GM06990 (cell line): ENCODE data around the gene KHDC3L.

Experiments used
- DNase-seq: peaks from one replicate; pipeline ENCODE4 v3.0.0-alpha.2; 2011; ENCODE audit not compliant: insufficient read length; ENCODE audit errors: extremely low read depth
- H3K27me3 ChIP-seq: replicated peaks from 2 replicates; pipeline ENCODE4 v1.6.0; 2011; ENCODE audit warnings: low read length; ENCODE audit not compliant: control insufficient read depth, insufficient read depth
- H3K36me3 ChIP-seq: 2 replicates; pipeline ENCODE4 v1.5.1; 2011; ENCODE audit warnings: low read length; ENCODE audit not compliant: control insufficient read depth, insufficient read depth
- H3K4me3 ChIP-seq: replicated peaks from 2 replicates; pipeline ENCODE4 v1.5.1; 2011; ENCODE audit warnings: low read depth, mild to moderate bottlenecking, control low read depth, low read length
- CTCF ChIP-seq: IDR thresholded peaks from 2 replicates; pipeline ENCODE4 v1.5.1; 2011; ENCODE audit warnings: low read length, control low read depth, mild to moderate bottlenecking, inconsistent platforms; ENCODE audit not compliant: insufficient read depth, poor library complexity, severe bottlenecking

The KHDC3L gene

GRCh38 chr6:73329201-73329600 is 33.3 kb upstream of the KHDC3L start:
- no peak for DNase-seq
- H3K27me3 ChIP-seq: no peaks in the 10 kb centered on the region
- H3K36me3 ChIP-seq: no peaks in the 10 kb centered on the region
- TF ChIP-seq CTCF: no peak
- no peak overlapping the region for H3K4me3 ChIP-seq

GRCh38 chr6:73339340-73339739 is 23.1 kb upstream of the KHDC3L start:
- TF ChIP-seq CTCF: no peak
- no peaks in the 10 kb centered on the region for H3K36me3 ChIP-seq
- no peak for DNase-seq
- no peaks in the 10 kb centered on the region for H3K27me3 ChIP-seq
- no peak overlapping the region for H3K4me3 ChIP-seq

GRCh38 chr6:73340048-73340447 is 22.4 kb upstream of the KHDC3L start:
- DNase-seq: no peak
- no peaks in the 10 kb centered on the region for H3K27me3 ChIP-seq
- H3K36me3 ChIP-seq: no peaks in the 10 kb centered on the region
- TF ChIP-seq CTCF: no peak
- no peak overlapping the region for H3K4me3 ChIP-seq

GRCh38 chr6:73341335-73341734 is 21.1 kb upstream of the KHDC3L start:
- Histone ChIP-seq H3K27me3 (no peaks in the 10 kb centered on the region), H3K36me3 (no peaks in the 10 kb centered on the region), H3K4me3 (no peak overlapping the region)
- no peak for DNase-seq
- no peak for TF ChIP-seq CTCF

DNA sequence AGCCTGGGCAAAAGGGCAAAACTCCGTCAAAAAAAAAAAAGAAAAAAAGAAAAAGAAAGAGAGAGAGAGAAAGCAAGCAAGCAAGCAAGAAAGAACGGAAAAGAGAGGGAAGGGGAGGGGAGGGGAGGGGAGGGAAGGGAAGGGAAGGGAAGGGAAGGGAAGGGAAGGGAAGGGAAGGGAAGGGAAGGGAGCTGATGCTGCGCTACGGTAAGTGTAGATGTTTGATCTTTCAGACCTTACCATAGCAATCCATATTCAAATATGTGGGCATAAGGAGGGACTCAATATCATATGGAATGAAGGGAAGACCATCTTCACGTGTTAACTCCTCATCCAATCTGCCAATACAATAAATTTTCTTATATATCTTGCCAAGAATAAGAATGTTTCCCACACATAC is 20.3 kb upstream of the KHDC3L start:
- no peaks in the 10 kb centered on the region for H3K27me3 ChIP-seq
- H3K36me3 ChIP-seq: no peaks in the 10 kb centered on the region
- no peak overlapping the region for H3K4me3 ChIP-seq
- TF ChIP-seq CTCF: no peak
- no peak for DNase-seq

DNA sequence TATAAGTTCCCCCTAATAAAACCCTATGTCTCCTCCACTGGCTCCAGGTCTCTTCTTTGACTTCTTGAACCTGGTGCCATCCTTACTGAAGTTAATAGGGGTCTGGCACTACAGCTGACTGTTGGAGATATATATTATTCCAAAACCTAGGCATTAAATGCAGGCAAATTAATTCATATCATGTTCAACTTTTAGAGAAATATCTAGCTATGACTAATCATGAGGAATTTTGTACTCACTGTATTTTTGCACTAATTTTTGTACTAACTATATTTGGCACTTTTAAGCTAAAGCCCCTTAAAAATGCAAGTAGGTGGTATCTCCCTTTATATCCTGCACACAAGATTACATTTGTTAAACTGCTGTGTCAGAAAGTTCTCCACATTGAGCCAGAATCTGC is 19.3 kb upstream of the KHDC3L start:
- H3K27me3 ChIP-seq: no peaks in the 10 kb centered on the region
- no peak for DNase-seq
- no peaks in the 10 kb centered on the region for H3K36me3 ChIP-seq
- TF ChIP-seq CTCF: no peak
- no peak overlapping the region for H3K4me3 ChIP-seq
